DND-41 (cell line): ENCODE data around the gene DTL.

Experiments
- CTCF ChIP-seq: IDR thresholded peaks from 2 replicates; pipeline ENCODE4 v1.5.1; 2012; ENCODE audit warnings: borderline replicate concordance, low read length, moderate library complexity, mild to moderate bottlenecking; ENCODE audit not compliant: poor library complexity, severe bottlenecking; ENCODE audit errors: extremely low read depth
- EZH2 ChIP-seq: IDR thresholded peaks from 3 replicates; pipeline ENCODE4 v1.6.1; 2012; ENCODE audit warnings: borderline replicate concordance, low read depth, mild to moderate bottlenecking, moderate library complexity, low read length, inconsistent platforms; ENCODE audit not compliant: severe bottlenecking

- no peak for TF ChIP-seq EZH2
- TF ChIP-seq CTCF: no peak
Measured at GRCh38 chr1:212034516-212035122, 929 bp upstream of the DTL start.
